Ovary (tissue), 9 donors: ENCODE data around the gene MAT2A. TPM values are rescaled to one million over a fixed set of nuclear protein-coding genes. Genes with fewer than 3 reads are reported as not detected.

Source experiments
- DNase-seq, 5 donors: peaks; one replicate each; pipeline ENCODE4 v3.0.0-alpha.2; 2019 to 2020
- H3K27ac ChIP-seq, 2 donors: fragments of 200-600 bp; one replicate each; pipeline versions ENCODE4 v1.5.1 to v1.8.0; 2019 to 2022
- H3K27me3 ChIP-seq: fragments of 200-600 bp; one replicate; pipeline ENCODE4 v1.8.0; 2022
- H3K36me3 ChIP-seq: fragments of 200-600 bp; sonication (generic); one replicate; pipeline ENCODE4 v1.5.1; 2019
- H3K4me1 ChIP-seq: one replicate; pipeline ENCODE4 v1.8.1; 2013; ENCODE audit warnings: mild to moderate bottlenecking, moderate library complexity; ENCODE audit not compliant: insufficient read depth
- H3K4me3 ChIP-seq: fragments of 200-600 bp; sonication (generic); one replicate; pipeline ENCODE4 v1.5.1; 2017
- H3K9me3 ChIP-seq, 2 donors: fragments of 200-600 bp in 1 of 2; sonication (generic) in 1 of 2; one replicate each; pipeline versions ENCODE4 v1.5.1 to v1.8.1; 2013 to 2019; ENCODE audit warnings: mild to moderate bottlenecking in 1 of 2, moderate library complexity in 1 of 2
- CTCF ChIP-seq, 3 donors: fragments of 450-650 bp in 2 of 3; fragments of 200-600 bp in 1 of 3; IDR thresholded peaks; one replicate each; pipeline versions ENCODE4 v1.5.1 to v1.8.0; 2016 to 2022; ENCODE audit warnings: antibody characterized with exemption in 3 of 3, mild to moderate bottlenecking in 1 of 3
- EP300 ChIP-seq: sonication (generic); formaldehyde crosslinking; IDR thresholded peaks from one replicate; pipeline ENCODE4 v1.6.1; 2017; ENCODE audit warnings: antibody characterized with exemption
- POLR2A ChIP-seq: fragments of 450-650 bp; IDR thresholded peaks from one replicate; pipeline ENCODE4 v1.6.1; 2017; ENCODE audit warnings: antibody characterized with exemption, mild to moderate bottlenecking, moderate library complexity
- WGBS, 3 donors: extraction: QIAGEN DNeasy Blood & Tissue Kit in 1 of 3; methylation state at CpG; one replicate each; pipeline versions ENCODE4 v1.1.5 to v1.1.7; 2013 to 2017; 5-methylcytosine and 5-hydroxymethylcytosine counted together
- intact Hi-C, 4 donors: fragments of 100-400 bp; cut with DNase I; formaldehyde crosslinking; loops; one replicate each; pipeline versions ENCODE4 v1.11.0 to v1.15.1; 2022 to 2023
- polyA plus RNA-seq, 2 donors: library from polyadenylated mRNA; stranded (reverse); fragments of 200-250 nt in 1 of 2; fragments of 350-450 nt in 1 of 2; fragmentation: Illumina TruSeq in 1 of 2; extraction: RNeasy Lipid Tissue Mini Kit (QIAGEN cat#74804) in 1 of 2; gene quantifications; one replicate each; pipeline ENCODE4 v1.2.3, GENCODE V29; 2013 to 2014
- total RNA-seq, 7 donors: library from RNA; depleted of rRNA in 2 of 7; stranded (reverse); fragments of >200 nt in 2 of 7; fragmentation: NEBNext Ultra II Directional in 3 of 7; extraction: Animal tissue kit (Norgen Biotek cat#: 25700) in 3 of 7; gene quantifications; one replicate each; pipeline versions ENCODE4 v1.1.0 to v1.2.4, GENCODE V29; 2016 to 2023
- donor health status: DM: no; HTN: no; CAD: no; lungs with moderate emphysema.
- donor health status: DM: no; HTN: no; CAD: no.
- donor health status: Bipolar disorder and iron deficiency.
- donor health status: DM: yes; HTN: yes; CAD: no.
- donor health status: DM: no; HTN: no; CAD: no.
- donor health status: DM: yes; HTN: yes; CAD: no.

MAT2A gene
- total and polyA plus RNA-seq, 9 donors, result 70.8 to 766 (median 224) TPM

- Histone ChIP-seq H3K4me1 (peaks cover 2% of the 10 kb centered on the region), H3K9me3 (no peaks in the 10 kb centered on the region), H3K27ac (peak overlapping the region in 1 of 2 donors; percentile 39), H3K27me3 (no peaks in the 10 kb centered on the region), H3K36me3 (no peaks in the 10 kb centered on the region), H3K4me3 (no peak overlapping the region)
- DNase-seq, result no peak
- intact Hi-C loops, result no loop called here
- 76 to 84% (median 82%) methylated on average over 3 of the region's 3 CpGs for WGBS, 3 donors
- TF ChIP-seq CTCF (IDR thresholded peaks at IDR 0.05), result no peak
- no peak for TF ChIP-seq EP300
- TF ChIP-seq POLR2A, result no peak
Measured at GRCh38 chr2:85580206-85580605, 41.2 kb downstream of the MAT2A start.

GRCh38 chr2:85582492-85582891, 43.5 kb downstream of the MAT2A start:
- H3K36me3 ChIP-seq, result no peaks in the 10 kb centered on the region
- H3K4me3 ChIP-seq, result no peak overlapping the region
- TF ChIP-seq EP300 (no peak), POLR2A (no peak), CTCF (IDR thresholded peaks at IDR 0.05) (no peak)
- intact Hi-C loops, result no loop called here
- H3K4me1 ChIP-seq, result peaks cover 4% of the 10 kb centered on the region
- 80 to 87% (median 84%) methylated on average over 1 of the region's 1 CpG for WGBS, 3 donors
- H3K27me3 ChIP-seq, result no peaks in the 10 kb centered on the region
- H3K27ac ChIP-seq, result no peak overlapping the region
- no peaks in the 10 kb centered on the region for H3K9me3 ChIP-seq
- no peak for DNase-seq

GRCh38 chr2:85583667-85584353, 44.8 kb downstream of the MAT2A start:
- peak overlapping the region; percentile 61 for H3K4me3 ChIP-seq
- no peaks in the 10 kb centered on the region for H3K27me3 ChIP-seq
- peaks cover 6% of the 10 kb centered on the region for H3K4me1 ChIP-seq
- no peaks in the 10 kb centered on the region for H3K36me3 ChIP-seq
- intact Hi-C loops, result no loop called here
- no peaks in the 10 kb centered on the region for H3K9me3 ChIP-seq
- no peak for TF ChIP-seq POLR2A
- TF ChIP-seq CTCF (IDR thresholded peaks at IDR 0.05), result no peak
- no peak for TF ChIP-seq EP300
- H3K27ac ChIP-seq, result peak overlapping the region; percentile 38 to 46
- WGBS, 3 donors, result 18 to 20% (median 20%) methylated on average over 16 of the region's 16 CpGs
- no peak for DNase-seq

- no peaks in the 10 kb centered on the region for H3K9me3 ChIP-seq
- peak in 3 of 5 donors; percentile 40 to 70 (median 69) for DNase-seq
- H3K27ac ChIP-seq, result peak within 1 kb of the TSS; percentile 38 to 46
- peak within 1 kb of the TSS; percentile 61 for H3K4me3 ChIP-seq
- H3K27me3 ChIP-seq, result no peaks in the 10 kb centered on the region
- intact Hi-C loops, result no loop called here
- no peak for TF ChIP-seq EP300
- TF ChIP-seq CTCF (IDR thresholded peaks at IDR 0.05), result no peak
- no peak for TF ChIP-seq POLR2A
- no peaks in the 10 kb centered on the region for H3K36me3 ChIP-seq
- H3K4me1 ChIP-seq, result peaks cover 6% of the 10 kb centered on the region
- WGBS, 3 donors, result 1% methylated on average over 29 to 52 of the region's 52 CpGs
Measured at GRCh38 chr2:85584354-85584856, 45.4 kb downstream of the MAT2A start, which contains the start of gene VAMP5. Gene VAMP5, plus strand, starts transcription at chr2:85584431. Its CDS starts 60 bp downstream, at chr2:85584491.
